ENCODE data around the gene RAB3A. TPM values are rescaled to one million over a fixed set of nuclear protein-coding genes. Genes with fewer than 3 reads are reported as not detected.

The RAB3A gene
- total RNA-seq, 1 experiment from 2014 or later: 10.6 TPM

- no peaks in the 10 kb centered on the region for H4K20me1 ChIP-seq (ENCODE audit: insufficient read depth)
- H3K79me2 ChIP-seq (ENCODE audit: insufficient read depth, low read length): peaks cover 26% of the 10 kb centered on the region
- POLR2A ChIA-PET: no interaction called here
- RAD21 ChIA-PET (ENCODE audit: low non-redundant PET in 1 of 2, low total read pairs in 2 of 2, uncharacterized antibody in 2 of 2, unreplicated experiment in 2 of 2): no interaction called here
- TF ChIP-seq FOSL1 (IDR thresholded peaks at IDR 0.05; ENCODE audit: low read depth): no peak
- TF ChIP-seq EZH2 (IDR thresholded peaks at IDR 0.05): no peak
- TF ChIP-seq REST (IDR thresholded peaks at IDR 0.05; ENCODE audit: low read depth): no peak
- no peak for TF ChIP-seq ATF3 (IDR thresholded peaks at IDR 0.05)
- no peak for TF ChIP-seq POLR2A (IDR thresholded peaks at IDR 0.05; ENCODE audit: borderline replicate concordance, extremely low read depth, insufficient read depth, insufficient read length)
- TF ChIP-seq RAD21 (IDR thresholded peaks at IDR 0.05; ENCODE audit: low read depth): no peak
- no peak for TF ChIP-seq EGR1 (IDR thresholded peaks at IDR 0.05; ENCODE audit: low read depth)
- no peak; the same call in 1 of the 2 replicates for TF ChIP-seq SIN3A (IDR thresholded peaks at IDR 0.05; ENCODE audit: low read depth)
- TF ChIP-seq POLR2AphosphoS5 (IDR thresholded peaks at IDR 0.05; ENCODE audit: low read depth, low read length): no peak
- no peak for TF ChIP-seq CBX3 (IDR thresholded peaks at IDR 0.05; ENCODE audit: low read depth)
- no peak for TF ChIP-seq EZH2phosphoT487 (IDR thresholded peaks at IDR 0.05; ENCODE audit: borderline replicate concordance)
- no peak for ATAC-seq
- no peaks in the 10 kb centered on the region for H3K9me2 ChIP-seq (ENCODE audit: insufficient read depth)
- no peak overlapping the region for H2AFZ ChIP-seq (ENCODE audit: low read depth, low read length, poor library complexity, severe bottlenecking)
- H3K4me2 ChIP-seq (ENCODE audit: low read length): peak overlapping the region; percentile 99
- no peaks in the 10 kb centered on the region for H3K27me3 ChIP-seq (ENCODE audit: insufficient read depth, low read length)
- no peak for DNase-seq (ENCODE audit: low read depth, low spot score)
- peaks cover 18 to 30% of the 10 kb centered on the region in 2 experiments; a peak in 3 of 4 replicates for H3K4me1 ChIP-seq (ENCODE audit: control insufficient read depth in 1 of 2, insufficient read depth in 2 of 2, low read length in 2 of 2)
- H3K4me3 ChIP-seq (replicated peaks in 1 of 2; ENCODE audit: low read depth in 1 of 2, low read length in 2 of 2): peak overlapping the region in 1 of 2 experiments; percentile 49; a peak in 1 of 4 replicates
- peak overlapping the region; percentile 98 for H3K9ac ChIP-seq (ENCODE audit: low read length)
- CTCF ChIA-PET: interaction anchor here (0.6 to 1.5 kb wide), 3 partner anchors 10 to 713 kb away, joined by 3 to 4 read pairs (median 3); no protein-coding TSS in a partner anchor
- peak overlapping the region; percentile 85 for H3K27ac ChIP-seq (ENCODE audit: low read depth, low read length)
- no peaks in the 10 kb centered on the region for H3K9me3 ChIP-seq (ENCODE audit: control insufficient read depth in 1 of 2, insufficient read depth in 1 of 2, low read depth in 1 of 2, low read length in 2 of 2)
- intact Hi-C loops (cut with micrococcal nuclease): loop anchor here (10.0 kb wide), 1 partner anchor 146 kb away; the partner anchor contains the start of gene ARRDC2
- BruUV-seq (replicated peaks): no TSS peak
- peaks cover 4 to 9% of the 10 kb centered on the region in 2 experiments; a peak in 2 of 4 replicates for H3K36me3 ChIP-seq (ENCODE audit: control insufficient read depth in 1 of 2, insufficient read depth in 2 of 2, low read length in 2 of 2)
Measured at GRCh38 chr19:18150776-18151624, 52.8 kb downstream of the RAB3A start.
